ENCODE results near the gene PHC3. TPM values are rescaled to one million over a fixed set of nuclear protein-coding genes. Genes with fewer than 3 reads are reported as not detected.

Gene PHC3
- total RNA-seq, 3 donors from 2014 or later = 65.1 to 117 (median 87.2) TPM

- intact Hi-C loops (cut with DNase I; ENCODE audit: low total_unique reads) = no loop called here
These were observed 143.0 kb downstream of the PHC3 start for GRCh38 chr3:170038434-170039110.

More at GRCh38 chr3:170038434-170039110, 143.0 kb downstream of the PHC3 start:
- no peak for DNase-seq (ENCODE audit: low spot score in 2 of 2)
- Histone ChIP-seq H3K9me3 (no peaks in the 10 kb centered on the region), H3K27me3 (peaks cover 0 to 5% of the 10 kb centered on the region in 2 donors), H3K36me3 (no peaks in the 10 kb centered on the region), H3K27ac (peak overlapping the region; percentile 42 to 49), H3K4me1 (no peaks in the 10 kb centered on the region), H3K4me3 (peak overlapping the region; percentile 48 to 68 (median 68))
- no peak for TF ChIP-seq POLR2A (IDR thresholded peaks at IDR 0.05)
- no peak for TF ChIP-seq POLR2AphosphoS5 (IDR thresholded peaks at IDR 0.05)
- TF ChIP-seq, protein P1, sequence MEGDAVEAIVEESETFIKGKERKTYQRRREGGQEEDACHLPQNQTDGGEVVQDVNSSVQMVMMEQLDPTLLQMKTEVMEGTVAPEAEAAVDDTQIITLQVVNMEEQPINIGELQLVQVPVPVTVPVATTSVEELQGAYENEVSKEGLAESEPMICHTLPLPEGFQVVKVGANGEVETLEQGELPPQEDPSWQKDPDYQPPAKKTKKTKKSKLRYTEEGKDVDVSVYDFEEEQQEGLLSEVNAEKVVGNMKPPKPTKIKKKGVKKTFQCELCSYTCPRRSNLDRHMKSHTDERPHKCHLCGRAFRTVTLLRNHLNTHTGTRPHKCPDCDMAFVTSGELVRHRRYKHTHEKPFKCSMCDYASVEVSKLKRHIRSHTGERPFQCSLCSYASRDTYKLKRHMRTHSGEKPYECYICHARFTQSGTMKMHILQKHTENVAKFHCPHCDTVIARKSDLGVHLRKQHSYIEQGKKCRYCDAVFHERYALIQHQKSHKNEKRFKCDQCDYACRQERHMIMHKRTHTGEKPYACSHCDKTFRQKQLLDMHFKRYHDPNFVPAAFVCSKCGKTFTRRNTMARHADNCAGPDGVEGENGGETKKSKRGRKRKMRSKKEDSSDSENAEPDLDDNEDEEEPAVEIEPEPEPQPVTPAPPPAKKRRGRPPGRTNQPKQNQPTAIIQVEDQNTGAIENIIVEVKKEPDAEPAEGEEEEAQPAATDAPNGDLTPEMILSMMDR (IDR thresholded peaks at IDR 0.05) = peak in 2 of 3 donors; percentile 11 to 16

Other genes starting within 250 kb of the PHC3 start
- 100 to 1,000 TPM in 1 of 3 donors, 10 to 100 TPM in 2; 55.1 to 101 (median 56.1) TPM for gene SEC62, start 214.9 kb downstream of the PHC3 start, total RNA-seq
- 10 to 100 TPM in 2 of 3 donors, 1 to 10 TPM in 1; 4.2 to 31.9 (median 27.9) TPM for gene GPR160, start 143.7 kb downstream of the PHC3 start, total RNA-seq
- 10 to 100 TPM; 19.4 to 68.3 (median 61.9) TPM for gene PRKCI, start 40.7 kb upstream of the PHC3 start, total RNA-seq
- 10 to 100 TPM; 37.0 to 64.5 (median 53.1) TPM for gene SKIL, start 176.0 kb upstream of the PHC3 start, total RNA-seq
- 10 to 100 TPM in 2 of 3 donors, 1 to 10 TPM in 1; 8.2 to 48.4 (median 28.8) TPM for gene CLDN11, start 237.1 kb upstream of the PHC3 start, total RNA-seq